ENCODE data around the gene CDH4. TPM values are rescaled to one million over a fixed set of nuclear protein-coding genes. Genes with fewer than 3 reads are reported as not detected.

CDH4 gene
- total RNA-seq, 1 donor from 2014 or later = 2.9 TPM

GRCh38 chr20:61290721-61291120 is 38.7 kb downstream of the CDH4 start:
- H3K9me3 ChIP-seq (ENCODE audit: low read depth) = no peaks in the 10 kb centered on the region
- H3K36me3 ChIP-seq = no peaks in the 10 kb centered on the region
- peaks cover 18% of the 10 kb centered on the region for H3K36me3 Mint-ChIP-seq
- no peak overlapping the region for H3K9ac ChIP-seq
- H3K9me3 Mint-ChIP-seq = peaks cover 9% of the 10 kb centered on the region
- no peak for DNase-seq (ENCODE audit: low spot score)
- peaks cover 11% of the 10 kb centered on the region for H3K4me1 ChIP-seq
- TF ChIP-seq, protein P1, sequence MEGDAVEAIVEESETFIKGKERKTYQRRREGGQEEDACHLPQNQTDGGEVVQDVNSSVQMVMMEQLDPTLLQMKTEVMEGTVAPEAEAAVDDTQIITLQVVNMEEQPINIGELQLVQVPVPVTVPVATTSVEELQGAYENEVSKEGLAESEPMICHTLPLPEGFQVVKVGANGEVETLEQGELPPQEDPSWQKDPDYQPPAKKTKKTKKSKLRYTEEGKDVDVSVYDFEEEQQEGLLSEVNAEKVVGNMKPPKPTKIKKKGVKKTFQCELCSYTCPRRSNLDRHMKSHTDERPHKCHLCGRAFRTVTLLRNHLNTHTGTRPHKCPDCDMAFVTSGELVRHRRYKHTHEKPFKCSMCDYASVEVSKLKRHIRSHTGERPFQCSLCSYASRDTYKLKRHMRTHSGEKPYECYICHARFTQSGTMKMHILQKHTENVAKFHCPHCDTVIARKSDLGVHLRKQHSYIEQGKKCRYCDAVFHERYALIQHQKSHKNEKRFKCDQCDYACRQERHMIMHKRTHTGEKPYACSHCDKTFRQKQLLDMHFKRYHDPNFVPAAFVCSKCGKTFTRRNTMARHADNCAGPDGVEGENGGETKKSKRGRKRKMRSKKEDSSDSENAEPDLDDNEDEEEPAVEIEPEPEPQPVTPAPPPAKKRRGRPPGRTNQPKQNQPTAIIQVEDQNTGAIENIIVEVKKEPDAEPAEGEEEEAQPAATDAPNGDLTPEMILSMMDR (IDR thresholded peaks at IDR 0.05) = no peak
- TF ChIP-seq EZH2phosphoT487 (IDR thresholded peaks at IDR 0.05) (no peak), EZH2 (IDR thresholded peaks at IDR 0.05) (no peak)
- H3K27me3 ChIP-seq = no peaks in the 10 kb centered on the region
- no peak overlapping the region for H3K4me3 ChIP-seq
- H3F3A ChIP-seq (ENCODE audit: low read depth) = no peaks in the 10 kb centered on the region
- H3K4me3 Mint-ChIP-seq = no peak overlapping the region
- no peaks in the 10 kb centered on the region for H4K20me1 ChIP-seq (ENCODE audit: low read depth)
- no peak overlapping the region for H2AFZ ChIP-seq (replicated peaks)
- H3K79me2 ChIP-seq (ENCODE audit: low read depth) = no peaks in the 10 kb centered on the region
- H3K4me2 ChIP-seq = no peak overlapping the region
- H3K4me1 Mint-ChIP-seq = peaks cover 13% of the 10 kb centered on the region
- peaks cover 9% of the 10 kb centered on the region for H3K27me3 Mint-ChIP-seq (ENCODE audit: insufficient read depth, low read depth)
- H3K27ac Mint-ChIP-seq = no peak overlapping the region
- no peak overlapping the region for H3K27ac ChIP-seq

- TF ChIP-seq EZH2 (IDR thresholded peaks at IDR 0.05) = no peak
- TF ChIP-seq, protein P1 (IDR thresholded peaks at IDR 0.05) = no peak
- no peak for TF ChIP-seq EZH2phosphoT487 (IDR thresholded peaks at IDR 0.05)
- Mint-ChIP-seq H3K27ac (no peak overlapping the region), H3K36me3 (peaks cover 18% of the 10 kb centered on the region), H3K9me3 (peaks cover 9% of the 10 kb centered on the region), H3K4me1 (peaks cover 18% of the 10 kb centered on the region), H3K27me3 (ENCODE audit: insufficient read depth, low read depth) (peaks cover 9% of the 10 kb centered on the region), H3K4me3 (no peak overlapping the region)
- H3K27me3 ChIP-seq = no peaks in the 10 kb centered on the region
- H3K79me2 ChIP-seq (ENCODE audit: low read depth) = no peaks in the 10 kb centered on the region
- H4K20me1 ChIP-seq (ENCODE audit: low read depth) = no peaks in the 10 kb centered on the region
- no peak overlapping the region for H2AFZ ChIP-seq (replicated peaks)
- no peaks in the 10 kb centered on the region for H3F3A ChIP-seq (ENCODE audit: low read depth)
- no peaks in the 10 kb centered on the region for H3K9me3 ChIP-seq (ENCODE audit: low read depth)
- H3K4me3 ChIP-seq = no peak overlapping the region
- no peak for DNase-seq (ENCODE audit: low spot score)
- H3K36me3 ChIP-seq = no peaks in the 10 kb centered on the region
- H3K9ac ChIP-seq = no peak overlapping the region
- peaks cover 11% of the 10 kb centered on the region for H3K4me1 ChIP-seq
- no peak overlapping the region for H3K27ac ChIP-seq
- no peak overlapping the region for H3K4me2 ChIP-seq
Measured at GRCh38 chr20:61291166-61291829, 39.2 kb downstream of the CDH4 start.

DNA sequence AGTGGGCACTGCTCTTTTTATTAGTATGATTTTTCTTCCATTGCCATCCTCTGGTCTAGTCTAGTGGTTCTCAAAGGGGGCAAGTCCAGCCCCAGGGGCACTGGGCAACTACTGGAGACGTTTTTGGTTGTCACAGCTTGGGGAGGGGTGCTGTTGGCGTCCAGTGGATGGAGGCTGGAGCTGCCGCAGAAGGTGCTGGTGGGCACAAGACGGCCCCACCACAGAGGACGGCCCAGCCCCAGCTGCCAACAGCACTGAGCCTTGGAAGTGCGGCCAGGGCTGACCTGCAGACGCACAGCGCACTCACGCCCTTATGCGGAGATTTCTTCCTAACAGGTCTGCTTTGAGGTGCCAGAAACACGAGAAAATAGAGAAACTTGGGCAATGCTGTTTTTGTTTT is 40.3 kb downstream of the CDH4 start:
- Histone ChIP-seq H3K4me3 (no peak overlapping the region), H3K79me2 (ENCODE audit: low read depth) (no peaks in the 10 kb centered on the region), H3K4me2 (no peak overlapping the region), H3K36me3 (no peaks in the 10 kb centered on the region), H3K27me3 (no peaks in the 10 kb centered on the region), H3F3A (ENCODE audit: low read depth) (no peaks in the 10 kb centered on the region), H3K4me1 (peaks cover 11% of the 10 kb centered on the region), H3K27ac (no peak overlapping the region), H2AFZ (replicated peaks) (no peak overlapping the region), H3K9me3 (ENCODE audit: low read depth) (no peaks in the 10 kb centered on the region), H4K20me1 (ENCODE audit: low read depth) (no peaks in the 10 kb centered on the region), H3K9ac (no peak overlapping the region)
- peaks cover 9% of the 10 kb centered on the region for H3K9me3 Mint-ChIP-seq
- peaks cover 15% of the 10 kb centered on the region for H3K4me1 Mint-ChIP-seq
- TF ChIP-seq EZH2phosphoT487 (IDR thresholded peaks at IDR 0.05) (no peak), EZH2 (IDR thresholded peaks at IDR 0.05) (no peak)
- TF ChIP-seq, protein P1 (IDR thresholded peaks at IDR 0.05) = no peak
- H3K36me3 Mint-ChIP-seq = peaks cover 12% of the 10 kb centered on the region
- no peak for DNase-seq (ENCODE audit: low spot score)
- H3K27me3 Mint-ChIP-seq (ENCODE audit: insufficient read depth, low read depth) = peaks cover 9% of the 10 kb centered on the region
- no peak overlapping the region for H3K27ac Mint-ChIP-seq
- H3K4me3 Mint-ChIP-seq = no peak overlapping the region

All from neural progenitor cell (in vitro differentiated cells).